Retina (tissue), 1 donor: ENCODE measurements around the gene PKIG.
"Not testable (repeated sequence)": the region's sequence is repeated elsewhere in the genome, so short reads cannot be mapped to it uniquely, and the experiment has no call there.

ENCODE experiments used
- DNase-seq: peaks from one replicate; pipeline ENCODE4 v3.0.0-alpha.2; 2016

Gene PKIG

GRCh38 chr20:44582311-44583025, at the start of gene PKIG:
Gene PKIG (plus strand): TSS chr20:44582579. CDS start chr20:44614557, 31,978 bp downstream.
- no peak for DNase-seq

- no peak for DNase-seq
Observed at GRCh38 chr20:44532981-44533331, 49.4 kb upstream of the PKIG start.

GRCh38 chr20:44533928-44534327, 48.5 kb upstream of the PKIG start:
- DNase-seq, result no peak

GRCh38 chr20:44536175-44536574, 46.2 kb upstream of the PKIG start:
- DNase-seq, result no peak

DNA sequence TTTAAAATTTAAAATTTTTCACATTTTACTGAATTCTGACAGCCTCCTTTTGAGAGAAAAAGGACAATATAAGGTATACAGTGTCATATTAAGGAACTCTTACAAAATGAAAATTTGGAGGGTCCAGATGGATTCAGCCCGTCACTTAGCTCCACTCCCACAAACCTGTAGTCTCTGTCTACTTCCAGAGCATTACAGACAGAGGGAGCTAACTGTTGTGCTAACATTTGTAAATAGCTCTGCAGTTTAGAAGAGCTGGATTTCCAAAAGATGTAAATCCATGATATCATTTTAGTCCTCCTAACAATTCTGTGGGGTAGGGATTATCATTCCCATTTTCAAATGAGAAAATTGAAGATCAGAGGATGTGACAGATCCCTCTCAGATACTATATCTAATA, 44.4 kb upstream of the PKIG start:
- DNase-seq, result no peak

GRCh38 chr20:44540834-44541233, 41.5 kb upstream of the PKIG start:
- DNase-seq, result no peak

DNA sequence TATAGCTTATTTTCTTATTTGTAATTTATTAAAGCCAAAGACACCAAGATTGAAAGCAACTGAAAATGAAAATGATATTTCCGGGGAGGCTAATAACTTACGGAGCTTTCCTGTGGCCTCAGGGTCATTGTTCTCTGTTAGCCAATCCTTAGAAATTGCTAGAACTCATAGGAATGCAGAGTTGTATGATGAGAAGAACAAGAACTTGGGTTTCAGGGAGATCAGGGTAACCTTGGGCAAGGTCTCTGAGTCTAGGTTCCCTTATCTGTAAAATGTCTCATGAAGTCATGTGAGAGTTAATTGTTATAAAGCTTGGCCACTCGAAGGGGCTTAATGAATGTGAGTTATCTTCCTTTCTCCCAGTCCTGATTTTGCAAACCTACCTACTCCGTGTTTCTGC, 40.4 kb upstream of the PKIG start:
- no peak for DNase-seq

DNA sequence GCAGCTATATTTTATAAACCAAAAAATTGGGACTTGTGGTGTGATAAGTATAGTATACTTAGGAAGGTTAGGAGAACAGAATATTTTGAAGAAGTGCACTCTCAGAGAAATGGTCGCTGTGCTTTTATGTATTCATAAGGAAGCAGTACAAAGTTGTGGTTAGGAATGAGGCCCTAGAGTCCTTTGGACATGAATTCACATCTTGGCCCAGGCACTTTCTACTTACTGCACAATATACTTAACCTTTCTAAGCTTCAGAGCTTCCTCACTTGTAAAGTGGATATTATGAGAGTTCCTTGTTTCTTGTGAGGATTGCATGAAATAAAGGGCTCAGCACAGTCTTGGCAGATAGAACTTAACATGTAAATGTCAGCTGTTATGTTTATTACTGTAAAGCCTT, 39.5 kb upstream of the PKIG start:
- DNase-seq, result no peak

DNA sequence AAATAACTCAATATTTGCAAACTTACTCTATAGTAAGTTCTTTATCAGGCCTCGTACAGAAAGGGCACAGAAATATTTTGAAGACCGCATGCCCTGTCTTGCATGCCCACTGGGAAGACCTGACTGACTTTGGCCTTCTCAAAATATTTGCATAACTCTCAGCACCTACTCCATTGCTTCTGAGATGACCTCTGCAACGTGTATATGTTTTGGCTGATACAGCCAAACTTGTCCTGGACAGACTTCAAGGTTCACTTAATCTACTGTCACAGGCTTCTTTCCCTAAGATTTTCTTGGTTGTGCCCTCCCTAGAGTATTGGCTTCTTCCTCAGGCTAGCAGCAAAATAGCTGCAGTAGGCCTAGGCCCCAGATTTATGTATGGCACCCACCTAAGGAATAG, 39.0 kb upstream of the PKIG start:
- no peak for DNase-seq

GRCh38 chr20:44544263-44544662, 38.1 kb upstream of the PKIG start:
- no peak for DNase-seq

GRCh38 chr20:44547419-44547818, 35.0 kb upstream of the PKIG start:
- no peak for DNase-seq

- no peak for DNase-seq
Observed at GRCh38 chr20:44549123-44549522, 33.3 kb upstream of the PKIG start.

- no peak for DNase-seq
Observed at GRCh38 chr20:44552050-44552449, 30.3 kb upstream of the PKIG start.

- DNase-seq, result no peak
Observed at GRCh38 chr20:44552568-44552949, 29.8 kb upstream of the PKIG start.

GRCh38 chr20:44552950-44553908, 29.1 kb upstream of the PKIG start:
- no peak for DNase-seq

- DNase-seq, result no peak
Observed at GRCh38 chr20:44559302-44559701, 23.1 kb upstream of the PKIG start.

GRCh38 chr20:44560229-44560628, 22.1 kb upstream of the PKIG start:
- DNase-seq, result no peak

DNA sequence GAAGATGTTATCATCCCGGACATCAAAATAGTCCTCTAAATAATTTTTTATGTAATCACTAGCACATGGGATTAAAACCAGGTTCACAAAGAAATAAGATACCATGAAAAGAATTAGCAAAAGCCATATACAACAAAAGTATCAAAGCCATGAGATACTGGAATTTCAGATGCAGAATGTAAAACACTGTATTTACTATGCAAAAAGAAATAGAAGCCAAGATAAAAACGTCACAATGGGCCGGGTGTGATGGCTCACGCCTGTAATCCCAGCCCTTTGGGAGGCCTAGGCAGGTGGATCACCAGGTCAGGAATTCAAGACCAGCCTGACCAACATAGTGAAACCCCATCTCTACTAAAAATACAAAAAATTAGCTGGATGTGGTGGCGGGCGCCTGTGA, 21.6 kb upstream of the PKIG start:
- not testable (repeated sequence) for DNase-seq

- no peak for DNase-seq
Observed at GRCh38 chr20:44561876-44562275, 20.5 kb upstream of the PKIG start.

GRCh38 chr20:44566018-44566417, 16.4 kb upstream of the PKIG start:
- no peak for DNase-seq

GRCh38 chr20:44566811-44567210, 15.6 kb upstream of the PKIG start:
- no peak for DNase-seq

- DNase-seq, result no peak
Observed at GRCh38 chr20:44570367-44570766, 12.0 kb upstream of the PKIG start.

GRCh38 chr20:44571362-44571988, 10.9 kb upstream of the PKIG start:
- DNase-seq, result no peak
